ENCODE data around the gene RAD51B. TPM values are rescaled to one million over a fixed set of nuclear protein-coding genes. Genes with fewer than 3 reads are reported as not detected.

Gene RAD51B
- polyA plus RNA-seq, 1 donor (not counting 4 experiments of a cell fraction or from before 2014, with no cell fraction given): 13.3 TPM

DNA sequence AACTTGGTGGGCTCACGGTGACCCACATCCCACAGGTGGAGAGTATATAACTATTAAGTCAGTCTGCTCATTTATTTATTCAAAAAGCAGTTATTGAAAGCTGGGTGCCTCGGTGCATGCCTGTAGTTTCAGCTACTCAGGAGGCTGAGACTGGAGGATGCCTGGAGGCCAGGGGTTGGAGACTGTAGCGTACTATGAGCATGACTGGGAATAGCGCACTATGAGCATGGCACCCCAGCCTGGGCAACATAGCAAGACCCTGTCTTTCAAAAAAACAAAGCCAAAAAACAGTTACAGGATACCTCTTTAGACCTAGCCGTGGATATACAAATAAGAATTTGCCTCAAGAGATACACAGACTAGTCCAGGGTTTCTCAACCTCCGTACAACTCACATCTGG lies 833.5 kb downstream of the RAD51B start:
- H3K4me3 ChIP-seq (ENCODE audit: control insufficient read depth in 2 of 3, extremely low read depth in 1 of 3, insufficient read depth in 2 of 3, low read depth in 1 of 3, low read length in 3 of 3): no peak overlapping the region
- DNase-seq (ENCODE audit: low read depth, low spot score) (no peak), FAIRE-seq (no peak)
- no peak overlapping the region for H2AFZ ChIP-seq (ENCODE audit: control insufficient read depth, low read length)
- H3K27ac ChIP-seq (ENCODE audit: control insufficient read depth, insufficient read depth, low read length): no peak overlapping the region
- dilution Hi-C loops (cut with MboI; ENCODE audit: extremely low pct_ligation_motif_present, low sequenced_read_pairs): no loop called here
- H3K9me3 ChIP-seq (ENCODE audit: control insufficient read depth, low read depth, low read length): no peaks in the 10 kb centered on the region
- no peaks in the 10 kb centered on the region for H3K36me3 ChIP-seq (ENCODE audit: control insufficient read depth in 2 of 2, extremely low read depth in 1 of 2, insufficient read depth in 2 of 2, low read length in 2 of 2)
- no peaks in the 10 kb centered on the region for H4K20me1 ChIP-seq (ENCODE audit: control insufficient read depth, extremely low read depth, insufficient read depth, low read length)
- H3K4me1 ChIP-seq (ENCODE audit: control insufficient read depth, extremely low read depth, insufficient read depth, low read length): no peaks in the 10 kb centered on the region
- H3K79me2 ChIP-seq (ENCODE audit: control insufficient read depth, insufficient read depth, low read length): no peaks in the 10 kb centered on the region
- no peaks in the 10 kb centered on the region for H3K27me3 ChIP-seq (ENCODE audit: control insufficient read depth, extremely low read depth, insufficient read depth, low read length)
- H3K9ac ChIP-seq (ENCODE audit: control insufficient read depth, extremely low read depth, insufficient read depth, low read length): no peak overlapping the region
- no peaks in the 10 kb centered on the region for H3K9me1 ChIP-seq (ENCODE audit: control insufficient read depth, extremely low read depth, insufficient read depth, low read length)
- no peak for TF ChIP-seq EZH2 (IDR thresholded peaks at IDR 0.05; ENCODE audit: low read length)
- TF ChIP-seq, protein P1, sequence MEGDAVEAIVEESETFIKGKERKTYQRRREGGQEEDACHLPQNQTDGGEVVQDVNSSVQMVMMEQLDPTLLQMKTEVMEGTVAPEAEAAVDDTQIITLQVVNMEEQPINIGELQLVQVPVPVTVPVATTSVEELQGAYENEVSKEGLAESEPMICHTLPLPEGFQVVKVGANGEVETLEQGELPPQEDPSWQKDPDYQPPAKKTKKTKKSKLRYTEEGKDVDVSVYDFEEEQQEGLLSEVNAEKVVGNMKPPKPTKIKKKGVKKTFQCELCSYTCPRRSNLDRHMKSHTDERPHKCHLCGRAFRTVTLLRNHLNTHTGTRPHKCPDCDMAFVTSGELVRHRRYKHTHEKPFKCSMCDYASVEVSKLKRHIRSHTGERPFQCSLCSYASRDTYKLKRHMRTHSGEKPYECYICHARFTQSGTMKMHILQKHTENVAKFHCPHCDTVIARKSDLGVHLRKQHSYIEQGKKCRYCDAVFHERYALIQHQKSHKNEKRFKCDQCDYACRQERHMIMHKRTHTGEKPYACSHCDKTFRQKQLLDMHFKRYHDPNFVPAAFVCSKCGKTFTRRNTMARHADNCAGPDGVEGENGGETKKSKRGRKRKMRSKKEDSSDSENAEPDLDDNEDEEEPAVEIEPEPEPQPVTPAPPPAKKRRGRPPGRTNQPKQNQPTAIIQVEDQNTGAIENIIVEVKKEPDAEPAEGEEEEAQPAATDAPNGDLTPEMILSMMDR (optimal IDR thresholded peaks at IDR 0.05 in 1 of 3, IDR thresholded peaks at IDR 0.05 in 1 of 3, conservative IDR thresholded peaks at IDR 0.05 in 1 of 3; ENCODE audit: extremely low read depth in 1 of 3, insufficient read depth in 2 of 3, low read length in 3 of 3): no peak
- no peak overlapping the region for H3K4me2 ChIP-seq (ENCODE audit: control insufficient read depth, extremely low read depth, insufficient read depth, low read depth, low read length)

DNA sequence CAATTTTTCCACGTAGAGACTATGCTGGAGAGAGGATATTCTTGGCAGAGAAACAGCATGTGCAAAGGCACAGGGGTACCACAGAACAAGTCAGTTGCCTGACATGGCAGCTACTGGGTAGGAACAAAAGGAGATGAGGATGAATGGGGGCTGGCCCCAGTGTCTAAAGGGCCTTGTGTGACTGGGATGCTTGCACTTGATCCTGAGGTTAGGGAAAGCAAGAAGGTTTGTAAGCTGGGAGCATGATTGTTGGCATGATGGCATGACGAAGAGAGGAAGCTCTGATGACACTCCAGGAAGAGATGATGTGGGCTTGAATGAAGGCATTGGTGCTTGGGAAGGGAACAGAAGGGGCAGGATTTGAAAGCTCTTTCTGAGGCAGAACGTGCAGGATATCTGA lies 834.2 kb downstream of the RAD51B start:
- no peak for DNase-seq (ENCODE audit: low read depth, low spot score)
- H3K4me3 ChIP-seq (ENCODE audit: control insufficient read depth in 2 of 3, extremely low read depth in 1 of 3, insufficient read depth in 2 of 3, low read depth in 1 of 3, low read length in 3 of 3): no peak overlapping the region
- H3K9me1 ChIP-seq (ENCODE audit: control insufficient read depth, extremely low read depth, insufficient read depth, low read length): no peaks in the 10 kb centered on the region
- TF ChIP-seq EZH2 (IDR thresholded peaks at IDR 0.05; ENCODE audit: low read length): no peak
- TF ChIP-seq, protein P1 (optimal IDR thresholded peaks at IDR 0.05 in 1 of 3, IDR thresholded peaks at IDR 0.05 in 1 of 3, conservative IDR thresholded peaks at IDR 0.05 in 1 of 3; ENCODE audit: extremely low read depth in 1 of 3, insufficient read depth in 2 of 3, low read length in 3 of 3): no peak
- H3K4me1 ChIP-seq (ENCODE audit: control insufficient read depth, extremely low read depth, insufficient read depth, low read length): no peaks in the 10 kb centered on the region
- no peak overlapping the region for H3K4me2 ChIP-seq (ENCODE audit: control insufficient read depth, extremely low read depth, insufficient read depth, low read depth, low read length)
- no peaks in the 10 kb centered on the region for H3K9me3 ChIP-seq (ENCODE audit: control insufficient read depth, low read depth, low read length)
- H3K9ac ChIP-seq (ENCODE audit: control insufficient read depth, extremely low read depth, insufficient read depth, low read length): no peak overlapping the region
- H3K36me3 ChIP-seq (ENCODE audit: control insufficient read depth in 2 of 2, extremely low read depth in 1 of 2, insufficient read depth in 2 of 2, low read length in 2 of 2): no peaks in the 10 kb centered on the region
- no peak overlapping the region for H3K27ac ChIP-seq (ENCODE audit: control insufficient read depth, insufficient read depth, low read length)
- dilution Hi-C loops (cut with MboI; ENCODE audit: extremely low pct_ligation_motif_present, low sequenced_read_pairs): no loop called here
- no peaks in the 10 kb centered on the region for H3K79me2 ChIP-seq (ENCODE audit: control insufficient read depth, insufficient read depth, low read length)
- H4K20me1 ChIP-seq (ENCODE audit: control insufficient read depth, extremely low read depth, insufficient read depth, low read length): no peaks in the 10 kb centered on the region
- H3K27me3 ChIP-seq (ENCODE audit: control insufficient read depth, extremely low read depth, insufficient read depth, low read length): no peaks in the 10 kb centered on the region
- H2AFZ ChIP-seq (ENCODE audit: control insufficient read depth, low read length): no peak overlapping the region
- no peak for FAIRE-seq

Measured in keratinocyte (primary cell).